ENCODE results near the gene L3MBTL4. TPM values are rescaled to one million over a fixed set of nuclear protein-coding genes. Genes with fewer than 3 reads are reported as not detected.
A peak's percentile ranks its signal among the peaks of the same experiment; 100 is the strongest.

Gene L3MBTL4
- total and polyA plus RNA-seq, 4 donors: 2.3 to 15.0 (median 5.0) TPM

GRCh38 chr18:6207941-6208340, 206.8 kb downstream of the L3MBTL4 start:
- Histone ChIP-seq H3K4me1 (ENCODE audit: control insufficient read depth in 4 of 4, insufficient read depth in 4 of 4, low read length in 3 of 4) (peaks cover 0 to 11% (median 7%) of the 10 kb centered on the region in 4 donors), H3K4me3 (ENCODE audit: low read depth in 1 of 3, low read length in 3 of 3) (no peak overlapping the region), H3K27ac (ENCODE audit: low read depth in 1 of 2, low read length in 2 of 2) (no peak overlapping the region), H3K9ac (ENCODE audit: low read depth in 1 of 2, low read length in 2 of 2) (no peak overlapping the region), H3K27me3 (ENCODE audit: control insufficient read depth in 4 of 4, insufficient read depth in 4 of 4, low read length in 3 of 4) (no peaks in the 10 kb centered on the region), H3K9me3 (ENCODE audit: control insufficient read depth in 4 of 4, low read length in 3 of 4) (no peaks in the 10 kb centered on the region), H3K36me3 (ENCODE audit: control insufficient read depth in 4 of 4, insufficient read depth in 3 of 4, low read depth in 1 of 4, low read length in 3 of 4) (no peaks in the 10 kb centered on the region)
- WGBS: 97% methylated on average over 3 of the region's 3 CpGs
- TF ChIP-seq SP1 (IDR thresholded peaks at IDR 0.05) (no peak), EGR1 (IDR thresholded peaks at IDR 0.05; ENCODE audit: low read depth in 2 of 2) (peak in 1 of 2 donors; percentile 37)
- DNase-seq (ENCODE audit: low spot score): no peak

- Histone ChIP-seq H3K27ac (ENCODE audit: low read depth in 1 of 2, low read length in 2 of 2) (no peak overlapping the region), H3K4me1 (ENCODE audit: control insufficient read depth in 4 of 4, insufficient read depth in 4 of 4, low read length in 3 of 4) (peaks cover 0 to 11% (median 7%) of the 10 kb centered on the region in 4 donors), H3K9ac (ENCODE audit: low read depth in 1 of 2, low read length in 2 of 2) (no peak overlapping the region), H3K9me3 (ENCODE audit: control insufficient read depth in 4 of 4, low read length in 3 of 4) (no peaks in the 10 kb centered on the region), H3K36me3 (ENCODE audit: control insufficient read depth in 4 of 4, insufficient read depth in 3 of 4, low read depth in 1 of 4, low read length in 3 of 4) (no peaks in the 10 kb centered on the region), H3K27me3 (ENCODE audit: control insufficient read depth in 4 of 4, insufficient read depth in 4 of 4, low read length in 3 of 4) (no peaks in the 10 kb centered on the region), H3K4me3 (ENCODE audit: low read depth in 1 of 3, low read length in 3 of 3) (no peak overlapping the region)
- no peak for TF ChIP-seq RXRA (IDR thresholded peaks at IDR 0.05)
- TF ChIP-seq FOXA1 (IDR thresholded peaks at IDR 0.05): no peak
- no peak for TF ChIP-seq FOXA2 (IDR thresholded peaks at IDR 0.05)
- TF ChIP-seq HNF4A (conservative IDR thresholded peaks at IDR 0.05): no peak
- no peak for TF ChIP-seq YY1 (IDR thresholded peaks at IDR 0.05)
- TF ChIP-seq ATF3 (IDR thresholded peaks at IDR 0.05): no peak
- no peak for TF ChIP-seq RAD21 (IDR thresholded peaks at IDR 0.05)
- no peak for TF ChIP-seq MAX (IDR thresholded peaks at IDR 0.05)
- WGBS: 95% methylated on average over 2 of the region's 2 CpGs
- DNase-seq (ENCODE audit: low spot score): no peak
These were observed 207.6 kb downstream of the L3MBTL4 start for GRCh38 chr18:6207116-6207515.

GRCh38 chr18:6205706-6206105, 209.0 kb downstream of the L3MBTL4 start:
- TF ChIP-seq YY1 (IDR thresholded peaks at IDR 0.05) (no peak), EGR1 (IDR thresholded peaks at IDR 0.05; ENCODE audit: low read depth in 2 of 2) (no peak), RXRA (IDR thresholded peaks at IDR 0.05) (no peak), FOXA2 (IDR thresholded peaks at IDR 0.05) (no peak), NR2F2 (IDR thresholded peaks at IDR 0.05) (peak; percentile 50), GABPA (IDR thresholded peaks at IDR 0.05 in 1 of 2, conservative IDR thresholded peaks at IDR 0.05 in 1 of 2) (no peak), CTCF (IDR thresholded peaks at IDR 0.05; ENCODE audit: low read depth, low read length, missing input control) (no peak)
- Histone ChIP-seq H3K4me3 (ENCODE audit: low read depth in 1 of 3, low read length in 3 of 3) (no peak overlapping the region), H3K36me3 (ENCODE audit: control insufficient read depth in 4 of 4, insufficient read depth in 3 of 4, low read depth in 1 of 4, low read length in 3 of 4) (no peaks in the 10 kb centered on the region), H3K27me3 (ENCODE audit: control insufficient read depth in 4 of 4, insufficient read depth in 4 of 4, low read length in 3 of 4) (no peaks in the 10 kb centered on the region), H3K27ac (ENCODE audit: low read depth in 1 of 2, low read length in 2 of 2) (no peak overlapping the region), H3K9me3 (ENCODE audit: control insufficient read depth in 4 of 4, low read length in 3 of 4) (no peaks in the 10 kb centered on the region), H3K9ac (ENCODE audit: low read depth in 1 of 2, low read length in 2 of 2) (no peak overlapping the region), H3K4me1 (ENCODE audit: control insufficient read depth in 4 of 4, insufficient read depth in 4 of 4, low read length in 3 of 4) (peaks cover 0 to 7% (median 4%) of the 10 kb centered on the region in 4 donors)
- WGBS: 82% methylated on average over 2 of the region's 2 CpGs
- DNase-seq (ENCODE audit: low spot score): no peak

Measured in liver (tissue), 9 donors.